Esophagus muscularis mucosa (tissue), 3 donors: Measurements from ENCODE around the gene ABCD4.

Experiments
- CTCF ChIP-seq, 3 experiments: fragments of 200-600 bp in 2 of 3; fragments of 450-650 bp in 1 of 3; sonication (generic) in 2 of 3; IDR thresholded peaks; one replicate each; pipeline ENCODE4 v1.5.1; 2017 to 2019; ENCODE audit warnings: antibody characterized with exemption in 3 of 3, mild to moderate bottlenecking in 2 of 3, moderate library complexity in 1 of 3
- POLR2A ChIP-seq: fragments of 450-650 bp; IDR thresholded peaks from one replicate; pipeline ENCODE4 v1.6.1; 2017; ENCODE audit warnings: antibody characterized with exemption, moderate library complexity, mild to moderate bottlenecking, low read depth

GRCh38 chr14:74301594-74302151 is 1.1 kb downstream of the ABCD4 start:
- TF ChIP-seq CTCF (IDR thresholded peaks at IDR 0.05) (no peak), POLR2A (no peak)
